Activated CD4-positive, CD25-positive, alpha-beta regulatory T cell treated with anti-CD3 and anti-CD28 coated beads, Interleukin-2, amount 50 U/mL, for 72 hours (primary cell): ENCODE data around the gene HOXB4.
"Not testable (repeated sequence)": the region's sequence is repeated elsewhere in the genome, so short reads cannot be mapped to it uniquely, and the experiment has no call there.

ENCODE experiments used
- DNase-seq: peaks from one replicate; pipeline ENCODE4 v3.0.0; 2021

Gene HOXB4

GRCh38 chr17:48545022-48545375 lies 33.2 kb downstream of the HOXB4 start, which contains the start of gene HOXB2:
TSS of gene HOXB2 (minus strand) at chr17:48545109. CDS start at chr17:48544911, 198 bp downstream.
- DNase-seq, result no peak

- DNase-seq, result peak; percentile 50
These were observed 33.7 kb downstream of the HOXB4 start for GRCh38 chr17:48544349-48545021.

- peak; percentile 56 for DNase-seq
These were observed 34.2 kb downstream of the HOXB4 start for GRCh38 chr17:48543854-48544348.

GRCh38 chr17:48543107-48543853 lies 34.9 kb downstream of the HOXB4 start:
- peak; percentile 68 for DNase-seq

GRCh38 chr17:48542698-48543106 lies 35.4 kb downstream of the HOXB4 start:
- no peak for DNase-seq

GRCh38 chr17:48542114-48542656 lies 36.0 kb downstream of the HOXB4 start:
- DNase-seq, result peak; percentile 47

GRCh38 chr17:48541577-48542113 lies 36.5 kb downstream of the HOXB4 start:
- peak; percentile 60 for DNase-seq

GRCh38 chr17:48541036-48541576 lies 37.0 kb downstream of the HOXB4 start:
- DNase-seq, result no peak

- DNase-seq, result no peak
These were observed 37.9 kb downstream of the HOXB4 start for GRCh38 chr17:48540213-48540612.

- no peak for DNase-seq
These were observed 39.0 kb downstream of the HOXB4 start for GRCh38 chr17:48539177-48539576.

GRCh38 chr17:48537316-48537715 lies 40.8 kb downstream of the HOXB4 start:
- DNase-seq, result no peak

- not testable (repeated sequence) for DNase-seq
These were observed 42.2 kb downstream of the HOXB4 start for GRCh38 chr17:48535793-48536559.

GRCh38 chr17:48532261-48532660 lies 45.9 kb downstream of the HOXB4 start:
- no peak for DNase-seq

- no peak for DNase-seq
These were observed 47.3 kb downstream of the HOXB4 start, which contains the start of gene HOXB1 for GRCh38 chr17:48530887-48531272. TSS of gene HOXB1 (minus strand) at chr17:48531011. CDS start at chr17:48530904, 107 bp downstream.

- no peak for DNase-seq
These were observed 47.8 kb downstream of the HOXB4 start for GRCh38 chr17:48530208-48530886.

GRCh38 chr17:48529683-48530009 lies 48.5 kb downstream of the HOXB4 start:
- no peak for DNase-seq

GRCh38 chr17:48528936-48529682 lies 49.0 kb downstream of the HOXB4 start:
- no peak for DNase-seq

- no peak for DNase-seq
These were observed 49.8 kb downstream of the HOXB4 start for GRCh38 chr17:48528153-48528935.

GRCh38 chr17:48527547-48527932 lies 50.6 kb downstream of the HOXB4 start:
- no peak for DNase-seq
